B cell (primary cell): ENCODE data around the gene PHKA2. TPM values are rescaled to one million over a fixed set of nuclear protein-coding genes. Genes with fewer than 3 reads are reported as not detected.

Experiments used
- ATAC-seq: fragments of 200-7000 bp; cut with Tn5 transposase; one replicate; pipeline ENCODE4 v1.10.0; 2021; ENCODE audit warnings: low read depth, mild to moderate bottlenecking, moderate number of reproducible peaks, moderate library complexity
- CTCF ChIA-PET: fragments of 350-600 bp; sonication (Branson Sonifier 250); formaldehyde crosslinking; loops from one replicate; lab custom pipeline; 2021; ENCODE audit warnings: antibody characterized with exemption, inconsistent platforms; lab: Charles Lee
- POLR2A ChIA-PET: fragments of 350-600 bp; sonication (Branson Sonifier 250); formaldehyde crosslinking; loops from one replicate; lab custom pipeline; 2021; ENCODE audit warnings: antibody characterized with exemption; lab: Charles Lee
- DNase-seq: peaks from one replicate; pipeline ENCODE4 v3.0.0; 2013
- H2AFZ ChIP-seq: 2 replicates; pipeline ENCODE4 v1.6.1; 2012; ENCODE audit warnings: mild to moderate bottlenecking, low read depth, low read length; ENCODE audit not compliant: insufficient read depth, poor library complexity, severe bottlenecking
- H3K27ac ChIP-seq, 2 donors: 1 replicate in 1 of 2; 2 replicates in 1 of 2; pipeline ENCODE4 v1.5.1; 2012 to 2013; ENCODE audit warnings: low read length in 2 of 2, mild to moderate bottlenecking in 2 of 2, moderate library complexity in 1 of 2
- H3K27me3 ChIP-seq, 4 experiments: fragments of 200-600 bp in 1 of 4; sonication (generic) in 1 of 4; replicated peaks in 1 of 4; 1 replicate in 2 of 4; 2 replicates in 2 of 4; pipeline versions ENCODE4 v1.6.1 to v1.7.0; 2013 to 2016; ENCODE audit warnings: low read length in 3 of 4, mild to moderate bottlenecking in 2 of 4, mixed read lengths in 1 of 4, moderate library complexity in 1 of 4; ENCODE audit not compliant: insufficient read depth in 4 of 4, control insufficient read depth in 3 of 4; ENCODE audit errors: control extremely low read depth in 1 of 4
- H3K36me3 ChIP-seq, 2 experiments: replicated peaks in 1 of 2; 1 replicate in 1 of 2; 2 replicates in 1 of 2; pipeline versions ENCODE4 v1.6.1 to v1.7.1; 2013; ENCODE audit warnings: low read length in 1 of 2; ENCODE audit not compliant: insufficient read depth in 2 of 2, control insufficient read depth in 1 of 2; ENCODE audit errors: control extremely low read depth in 1 of 2, extremely low read depth in 1 of 2
- H3K4me1 ChIP-seq, 2 donors: fragments of 200-600 bp in 1 of 2; sonication (generic) in 1 of 2; 1 replicate in 1 of 2; 2 replicates in 1 of 2; pipeline versions ENCODE4 v1.5.1 to v1.6.1; 2013 to 2017; ENCODE audit warnings: low read length in 2 of 2; ENCODE audit not compliant: control insufficient read depth in 2 of 2, insufficient read depth in 2 of 2
- H3K4me2 ChIP-seq: replicated peaks from 2 replicates; pipeline ENCODE3; 2012; ENCODE audit warnings: mild to moderate bottlenecking, low read depth, low read length; ENCODE audit not compliant: poor library complexity, severe bottlenecking
- H3K4me3 ChIP-seq, 5 experiments: fragments of 200-600 bp in 1 of 5; sonication (generic) in 1 of 5; 1 replicate in 3 of 5; 2 replicates in 2 of 5; pipeline versions ENCODE4 v1.5.1 to v1.7.0; 2011 to 2016; ENCODE audit warnings: low read length in 4 of 5, mild to moderate bottlenecking in 4 of 5, low read depth in 2 of 5, control low read depth in 1 of 5, moderate library complexity in 1 of 5; ENCODE audit not compliant: insufficient read depth in 1 of 5; ENCODE audit errors: control extremely low read depth in 1 of 5, extremely low read depth in 1 of 5
- H3K79me2 ChIP-seq: fragments of 200-600 bp; sonication (generic); one replicate; pipeline ENCODE4 v1.6.0; 2016; ENCODE audit warnings: low read length; ENCODE audit not compliant: control insufficient read depth, insufficient read depth
- H3K9ac ChIP-seq: fragments of 200-600 bp; sonication (generic); 2 replicates; pipeline ENCODE4 v1.6.1; 2017; ENCODE audit warnings: mild to moderate bottlenecking, low read length, moderate library complexity
- H3K9me3 ChIP-seq, 3 donors: one replicate each; pipeline versions ENCODE4 v1.6.1 to v1.7.1; 2013; ENCODE audit warnings: low read length in 2 of 3; ENCODE audit not compliant: control insufficient read depth in 2 of 3, insufficient read depth in 1 of 3; ENCODE audit errors: control extremely low read depth in 1 of 3
- H4K20me1 ChIP-seq: 2 replicates; pipeline ENCODE4 v1.6.0; 2012; ENCODE audit warnings: mild to moderate bottlenecking, low read length; ENCODE audit not compliant: insufficient read depth, control insufficient read depth, poor library complexity, severe bottlenecking
- H3K27ac Mint-ChIP-seq: one replicate; pipeline ENCODE4 v1.8.0; 2021; ENCODE audit warnings: mixed read lengths
- H3K27me3 Mint-ChIP-seq: one replicate; pipeline ENCODE4 v1.8.0; 2021; ENCODE audit warnings: mixed read lengths
- H3K4me1 Mint-ChIP-seq: one replicate; pipeline ENCODE4 v1.8.0; 2021; ENCODE audit warnings: mixed read lengths
- H3K4me3 Mint-ChIP-seq: one replicate; pipeline ENCODE4 v1.8.0; 2021; ENCODE audit warnings: mixed read lengths
- H3K9me3 Mint-ChIP-seq: one replicate; pipeline ENCODE4 v1.8.0; 2022; ENCODE audit warnings: mixed read lengths; ENCODE audit not compliant: insufficient read depth
- CTCF ChIP-seq: fragments of 200-600 bp; IDR thresholded peaks from one replicate; pipeline ENCODE4 v1.8.0; 2022; ENCODE audit warnings: antibody characterized with exemption, mild to moderate bottlenecking
- EZH2 ChIP-seq: IDR thresholded peaks from 2 replicates; pipeline ENCODE4 v1.6.1; 2012; ENCODE audit warnings: borderline replicate concordance, low read depth, mild to moderate bottlenecking, moderate library complexity, low read length; ENCODE audit not compliant: insufficient read depth, poor library complexity, severe bottlenecking
- WGBS: methylation state at CpG from one replicate; pipeline ENCODE4 v1.1.5; 2013; ENCODE audit warnings: missing lambda C conversion rate; ENCODE audit not compliant: insufficient coverage; 5-methylcytosine and 5-hydroxymethylcytosine counted together
- intact Hi-C: fragments of 100-400 bp; cut with micrococcal nuclease; formaldehyde crosslinking; loops from one replicate; pipeline ENCODE4 v1.10.0; 2022
- polyA plus RNA-seq: library from polyadenylated mRNA; depleted of rRNA; stranded (reverse); fragments of >200 nt; gene quantifications from 2 replicates; pipeline ENCODE4 v1.2.3, GENCODE V29; 2012
- total RNA-seq, 2 donors: library from RNA; stranded (reverse); fragments of 120-200 nt in 1 of 2; gene quantifications; 1 replicate in 1 of 2; 2 replicates in 1 of 2; pipeline versions ENCODE4 v1.2.3 to v1.2.4, GENCODE V29; 2013 to 2022

The PHKA2 gene
- total and polyA plus RNA-seq, 2 donors (not counting 1 experiment from before 2014, with no cell fraction given) = 54.6 to 60.6 TPM

GRCh38 chrX:18971506-18971905 is 12.4 kb downstream of the PHKA2 start:
- Histone ChIP-seq H3K36me3 (no peaks in the 10 kb centered on the region), H3K9ac (no peak overlapping the region), H2AFZ (no peak overlapping the region), H3K27ac (no peak overlapping the region), H4K20me1 (peaks cover 4% of the 10 kb centered on the region), H3K4me2 (no peak overlapping the region), H3K27me3 (no peaks in the 10 kb centered on the region), H3K4me1 (no peaks in the 10 kb centered on the region), H3K9me3 (no peaks in the 10 kb centered on the region), H3K79me2 (peaks cover 18% of the 10 kb centered on the region), H3K4me3 (no peak overlapping the region)
- no peak for DNase-seq
- H3K9me3 Mint-ChIP-seq = no peaks in the 10 kb centered on the region
- POLR2A ChIA-PET = no interaction called here
- WGBS = no CpG with 5 or more reads among the region's 2 CpGs
- TF ChIP-seq EZH2 (no peak), CTCF (no peak)
- H3K27me3 Mint-ChIP-seq = no peaks in the 10 kb centered on the region
- no peak overlapping the region for H3K4me3 Mint-ChIP-seq
- no peak for ATAC-seq
- no peaks in the 10 kb centered on the region for H3K4me1 Mint-ChIP-seq
- intact Hi-C loops = no loop called here
- CTCF ChIA-PET = no interaction called here
- no peak overlapping the region for H3K27ac Mint-ChIP-seq

GRCh38 chrX:18970465-18970864 is 13.4 kb downstream of the PHKA2 start:
- intact Hi-C loops = no loop called here
- no peaks in the 10 kb centered on the region for H3K9me3 Mint-ChIP-seq
- Histone ChIP-seq H3K9ac (no peak overlapping the region), H3K4me2 (no peak overlapping the region), H3K4me3 (no peak overlapping the region), H2AFZ (no peak overlapping the region), H3K9me3 (no peaks in the 10 kb centered on the region), H3K79me2 (peaks cover 19% of the 10 kb centered on the region), H3K27me3 (no peaks in the 10 kb centered on the region), H3K36me3 (no peaks in the 10 kb centered on the region), H4K20me1 (peaks cover 4% of the 10 kb centered on the region), H3K27ac (no peak overlapping the region), H3K4me1 (no peaks in the 10 kb centered on the region)
- ChIA-PET CTCF (no interaction called here), POLR2A (no interaction called here)
- DNase-seq = no peak
- H3K4me1 Mint-ChIP-seq = no peaks in the 10 kb centered on the region
- no peak for TF ChIP-seq CTCF
- no peak for TF ChIP-seq EZH2
- ATAC-seq = no peak
- no peaks in the 10 kb centered on the region for H3K27me3 Mint-ChIP-seq
- no peak overlapping the region for H3K4me3 Mint-ChIP-seq
- H3K27ac Mint-ChIP-seq = no peak overlapping the region
